ENCODE measurements around the gene E2F6. TPM values are rescaled to one million over a fixed set of nuclear protein-coding genes. Genes with fewer than 3 reads are reported as not detected.

The E2F6 gene
- total and polyA plus RNA-seq, 2 of the 13 experiments (the other 11 are each of a cell fraction or from before 2014, with no cell fraction given) = 27.3 to 36.0 TPM

DNA sequence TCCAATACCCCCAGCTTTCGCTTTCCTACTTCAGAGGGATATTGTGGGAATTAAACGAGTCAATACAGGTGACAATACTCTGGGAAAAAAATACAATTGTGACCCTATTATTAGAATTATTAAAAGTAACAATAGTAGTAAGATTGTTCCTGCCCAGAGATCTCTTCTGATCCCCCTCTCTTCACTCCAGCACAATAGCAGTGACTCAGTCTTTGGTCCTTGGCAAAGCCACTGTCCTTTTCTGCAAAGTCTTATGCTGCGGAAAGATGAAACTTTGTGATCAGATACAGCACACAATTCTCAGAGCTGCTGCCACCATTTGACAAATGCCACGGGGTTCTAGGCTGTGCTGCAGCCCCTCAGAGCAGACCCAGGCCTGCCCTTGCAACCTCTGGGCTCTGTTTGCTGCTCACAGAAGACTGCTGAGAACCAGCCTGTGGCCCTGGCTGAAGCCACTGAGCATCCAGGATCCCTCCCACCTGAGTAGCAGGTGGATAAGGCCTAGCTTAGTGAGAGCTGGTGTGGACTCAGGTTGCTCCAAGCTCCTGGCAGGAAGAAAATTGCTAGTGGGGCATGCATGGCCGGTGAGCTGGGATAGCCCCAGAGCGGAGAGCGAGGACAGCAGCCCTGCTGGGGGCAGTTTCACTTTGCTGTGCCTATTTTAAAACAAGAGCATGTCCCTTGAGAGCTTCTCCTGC lies 61.4 kb downstream of the E2F6 start (continued):
- TF ChIP-seq, protein P1, sequence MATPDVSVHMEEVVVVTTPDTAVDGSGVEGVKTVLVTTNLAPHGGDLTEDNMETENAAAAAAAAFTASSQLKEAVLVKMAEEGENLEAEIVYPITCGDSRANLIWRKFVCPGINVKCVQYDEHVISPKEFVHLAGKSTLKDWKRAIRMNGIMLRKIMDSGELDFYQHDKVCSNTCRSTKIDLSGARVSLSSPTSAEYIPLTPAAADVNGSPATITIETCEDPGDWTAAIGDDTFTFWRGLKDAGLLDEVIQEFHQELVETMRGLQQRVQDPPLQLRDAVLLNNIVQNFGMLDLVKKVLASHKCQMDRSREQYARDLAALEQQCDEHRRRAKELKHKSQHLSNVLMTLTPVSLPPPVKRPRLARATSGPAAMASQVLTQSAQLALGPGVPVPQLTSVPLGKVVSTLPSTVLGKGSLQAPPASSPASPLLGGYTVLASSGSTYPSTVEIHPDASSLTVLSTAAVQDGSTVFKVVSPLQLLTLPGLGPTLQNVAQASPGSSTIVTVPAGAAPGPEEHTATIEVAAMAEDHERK (CRISPR knock-in tag; IDR thresholded peaks at IDR 0.05; ENCODE audit: low read depth) = no peak
- TF ChIP-seq MTF1 (CRISPR knock-in tag; IDR thresholded peaks at IDR 0.05) = no peak
- TF ChIP-seq, protein P2, sequence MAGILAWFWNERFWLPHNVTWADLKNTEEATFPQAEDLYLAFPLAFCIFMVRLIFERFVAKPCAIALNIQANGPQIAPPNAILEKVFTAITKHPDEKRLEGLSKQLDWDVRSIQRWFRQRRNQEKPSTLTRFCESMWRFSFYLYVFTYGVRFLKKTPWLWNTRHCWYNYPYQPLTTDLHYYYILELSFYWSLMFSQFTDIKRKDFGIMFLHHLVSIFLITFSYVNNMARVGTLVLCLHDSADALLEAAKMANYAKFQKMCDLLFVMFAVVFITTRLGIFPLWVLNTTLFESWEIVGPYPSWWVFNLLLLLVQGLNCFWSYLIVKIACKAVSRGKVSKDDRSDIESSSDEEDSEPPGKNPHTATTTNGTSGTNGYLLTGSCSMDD (CRISPR knock-in tag; IDR thresholded peaks at IDR 0.05) = no peak
- 0 out of 2 replicates have a peak, but pooled peaks have one; percentile 4 for TF ChIP-seq ZNF547 (CRISPR knock-in tag; IDR thresholded peaks at IDR 0.05)
- no peak for TF ChIP-seq ZNF282 (IDR thresholded peaks at IDR 0.05; ENCODE audit: partially characterized antibody)
- TF ChIP-seq, protein P3, sequence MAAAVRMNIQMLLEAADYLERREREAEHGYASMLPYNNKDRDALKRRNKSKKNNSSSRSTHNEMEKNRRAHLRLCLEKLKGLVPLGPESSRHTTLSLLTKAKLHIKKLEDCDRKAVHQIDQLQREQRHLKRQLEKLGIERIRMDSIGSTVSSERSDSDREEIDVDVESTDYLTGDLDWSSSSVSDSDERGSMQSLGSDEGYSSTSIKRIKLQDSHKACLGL (CRISPR knock-in tag; IDR thresholded peaks at IDR 0.05) = peak; percentile 47; the same call in 1 of the 2 replicates

DNA sequence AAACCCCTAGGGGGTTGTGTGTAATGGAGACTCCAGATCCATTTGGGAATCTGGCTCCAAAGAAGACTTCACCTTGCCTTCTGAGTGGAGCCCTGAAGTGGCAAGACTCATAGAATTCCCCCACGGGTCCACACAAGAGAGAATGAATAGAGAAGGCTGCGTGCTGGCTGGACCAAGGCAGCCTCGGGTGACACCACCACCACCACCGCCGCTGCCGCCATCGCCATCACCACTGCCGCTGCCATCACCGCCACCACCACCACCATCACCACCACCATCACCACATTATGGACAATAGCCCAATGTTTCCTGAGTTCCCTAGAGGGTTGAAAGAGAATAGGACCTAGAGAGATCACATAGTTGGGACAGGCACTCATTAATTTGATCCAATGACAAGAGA lies 63.5 kb downstream of the E2F6 start:
- no peak for ATAC-seq
- no peaks in the 10 kb centered on the region for H3K9me3 ChIP-seq (ENCODE audit: low read length)
- ChIA-PET CTCF (ENCODE audit: low intra/inter-chr PET ratio, low total read pairs) (no interaction called here), POLR2A (interaction anchor here (2.0 to 3.6 kb wide), 3 partner anchors 26 to 58 kb away, joined by 4 to 42 read pairs (median 25); partner anchors contain the start of gene ROCK2)
- BruUV-seq (replicated peaks) = no TSS peak
- H2AFZ ChIP-seq (ENCODE audit: low read length) = no peak overlapping the region
- H3K27me3 ChIP-seq (ENCODE audit: control insufficient read depth in 1 of 2, insufficient read depth in 2 of 2, low read length in 2 of 2) = no peaks in the 10 kb centered on the region
- FAIRE-seq = no peak
- no peaks in the 10 kb centered on the region for H3K36me3 ChIP-seq (replicated peaks in 1 of 2; ENCODE audit: control insufficient read depth in 1 of 2, insufficient read depth in 2 of 2, low read length in 2 of 2)
- peaks cover 56% of the 10 kb centered on the region for H3K4me1 ChIP-seq (ENCODE audit: insufficient read depth, low read length)
- no peaks in the 10 kb centered on the region for H3K79me2 ChIP-seq (ENCODE audit: insufficient read depth, low read length)
- in situ Hi-C loops (cut with HindIII; ENCODE audit: extremely low pct_ligation_motif_present, low pct_unique_long_range_greater_than_20kb) = no loop called here
- intact Hi-C loops (cut with micrococcal nuclease; ENCODE audit: unreplicated experiment) = no loop called here
- H3K9ac ChIP-seq (ENCODE audit: insufficient read depth, low read depth, low read length) = no peak overlapping the region
- no peaks in the 10 kb centered on the region for H4K20me1 ChIP-seq (ENCODE audit: insufficient read depth, low read length)
- WGBS (ENCODE audit: low lambda C conversion rate) = 93% methylated on average over 9 of the region's 9 CpGs
- H3K27ac ChIP-seq (ENCODE audit: extremely low read length, insufficient read depth, low read length) = no peak overlapping the region
- no peak for DNase-seq (ENCODE audit: low spot score)
- H3K4me3 ChIP-seq (replicated peaks in 1 of 3; ENCODE audit: insufficient read depth in 1 of 3, low read depth in 2 of 3, low read length in 3 of 3) = no peak overlapping the region
- H3K4me2 ChIP-seq (ENCODE audit: low read depth, low read length) = no peak overlapping the region
- TF ChIP-seq HMG20A (CRISPR knock-in tag; IDR thresholded peaks at IDR 0.05; ENCODE audit: borderline replicate concordance) = no peak
- TF ChIP-seq RFX1 (IDR thresholded peaks at IDR 0.05) = no peak
- TF ChIP-seq, protein P4, sequence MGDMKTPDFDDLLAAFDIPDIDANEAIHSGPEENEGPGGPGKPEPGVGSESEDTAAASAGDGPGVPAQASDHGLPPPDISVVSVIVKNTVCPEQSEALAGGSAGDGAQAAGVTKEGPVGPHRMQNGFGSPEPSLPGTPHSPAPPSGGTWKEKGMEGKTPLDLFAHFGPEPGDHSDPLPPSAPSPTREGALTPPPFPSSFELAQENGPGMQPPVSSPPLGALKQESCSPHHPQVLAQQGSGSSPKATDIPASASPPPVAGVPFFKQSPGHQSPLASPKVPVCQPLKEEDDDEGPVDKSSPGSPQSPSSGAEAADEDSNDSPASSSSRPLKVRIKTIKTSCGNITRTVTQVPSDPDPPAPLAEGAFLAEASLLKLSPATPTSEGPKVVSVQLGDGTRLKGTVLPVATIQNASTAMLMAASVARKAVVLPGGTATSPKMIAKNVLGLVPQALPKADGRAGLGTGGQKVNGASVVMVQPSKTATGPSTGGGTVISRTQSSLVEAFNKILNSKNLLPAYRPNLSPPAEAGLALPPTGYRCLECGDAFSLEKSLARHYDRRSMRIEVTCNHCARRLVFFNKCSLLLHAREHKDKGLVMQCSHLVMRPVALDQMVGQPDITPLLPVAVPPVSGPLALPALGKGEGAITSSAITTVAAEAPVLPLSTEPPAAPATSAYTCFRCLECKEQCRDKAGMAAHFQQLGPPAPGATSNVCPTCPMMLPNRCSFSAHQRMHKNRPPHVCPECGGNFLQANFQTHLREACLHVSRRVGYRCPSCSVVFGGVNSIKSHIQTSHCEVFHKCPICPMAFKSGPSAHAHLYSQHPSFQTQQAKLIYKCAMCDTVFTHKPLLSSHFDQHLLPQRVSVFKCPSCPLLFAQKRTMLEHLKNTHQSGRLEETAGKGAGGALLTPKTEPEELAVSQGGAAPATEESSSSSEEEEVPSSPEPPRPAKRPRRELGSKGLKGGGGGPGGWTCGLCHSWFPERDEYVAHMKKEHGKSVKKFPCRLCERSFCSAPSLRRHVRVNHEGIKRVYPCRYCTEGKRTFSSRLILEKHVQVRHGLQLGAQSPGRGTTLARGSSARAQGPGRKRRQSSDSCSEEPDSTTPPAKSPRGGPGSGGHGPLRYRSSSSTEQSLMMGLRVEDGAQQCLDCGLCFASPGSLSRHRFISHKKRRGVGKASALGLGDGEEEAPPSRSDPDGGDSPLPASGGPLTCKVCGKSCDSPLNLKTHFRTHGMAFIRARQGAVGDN (CRISPR knock-in tag; IDR thresholded peaks at IDR 0.05) = no peak
- no peak for TF ChIP-seq ZNF703 (CRISPR knock-in tag; IDR thresholded peaks at IDR 0.05; ENCODE audit: borderline replicate concordance)
- no peak for TF ChIP-seq BRD4 (CRISPR knock-in tag; IDR thresholded peaks at IDR 0.05)
- no peak for TF ChIP-seq POGK (CRISPR knock-in tag; conservative IDR thresholded peaks at IDR 0.05)
- no peak for TF ChIP-seq POGZ (CRISPR knock-in tag; IDR thresholded peaks at IDR 0.05)
- no peak for TF ChIP-seq KDM5A (IDR thresholded peaks at IDR 0.05; ENCODE audit: borderline replicate concordance, low read length)

All from HepG2 (cell line).